GM18951 (cell line): ENCODE data around the gene EIF4E2.

Experiments used
- POLR2A ChIP-seq: IDR thresholded peaks from 4 replicates; pipeline ENCODE4 v1.6.1; 2011; ENCODE audit warnings: mild to moderate bottlenecking; ENCODE audit not compliant: insufficient read length, insufficient read depth; ENCODE audit errors: extremely low read depth
- in situ Hi-C: fragments of 300-500 bp; cut with MboI; formaldehyde crosslinking; loops from one replicate; pipeline ENCODE4 v1.12.0; 2022; ENCODE audit warnings: low sequenced_read_pairs, mixed read lengths, inconsistent platforms; ENCODE audit not compliant: unreplicated experiment

Gene EIF4E2

DNA sequence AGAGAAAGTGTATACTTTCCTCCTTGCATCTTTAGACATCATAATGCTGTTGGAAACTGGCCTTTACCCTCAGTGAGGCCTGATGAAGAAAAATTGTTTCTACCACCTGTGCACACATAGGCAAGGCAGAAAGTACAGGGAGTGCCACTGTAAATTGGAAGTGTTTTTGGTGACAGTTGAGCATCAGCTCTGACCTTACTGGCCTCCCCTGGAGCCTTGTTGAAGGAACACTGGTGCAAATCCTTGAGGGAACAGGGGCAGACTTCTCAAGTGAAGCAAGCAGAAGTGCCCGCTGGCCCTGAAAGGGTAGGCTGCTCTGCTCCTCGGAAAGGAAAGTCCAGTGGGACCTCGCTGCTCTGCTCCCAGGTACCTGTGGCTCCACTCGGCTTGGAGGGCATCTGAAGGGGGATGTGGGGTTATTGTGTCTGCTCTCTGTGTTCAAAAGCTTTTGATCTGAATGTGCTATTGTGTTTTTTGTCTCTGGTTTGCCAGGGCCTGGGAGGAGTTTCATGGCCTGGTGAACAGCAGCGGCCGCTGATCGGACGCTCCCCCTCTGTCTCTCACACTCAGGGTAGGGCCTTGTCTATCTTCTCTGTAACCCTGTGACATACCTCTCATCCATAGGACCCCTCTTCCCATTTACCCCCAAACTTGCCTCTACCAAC, 23.4 kb downstream of the EIF4E2 start:
- TF ChIP-seq POLR2A, result no peak
- in situ Hi-C loops, result no loop called here

DNA sequence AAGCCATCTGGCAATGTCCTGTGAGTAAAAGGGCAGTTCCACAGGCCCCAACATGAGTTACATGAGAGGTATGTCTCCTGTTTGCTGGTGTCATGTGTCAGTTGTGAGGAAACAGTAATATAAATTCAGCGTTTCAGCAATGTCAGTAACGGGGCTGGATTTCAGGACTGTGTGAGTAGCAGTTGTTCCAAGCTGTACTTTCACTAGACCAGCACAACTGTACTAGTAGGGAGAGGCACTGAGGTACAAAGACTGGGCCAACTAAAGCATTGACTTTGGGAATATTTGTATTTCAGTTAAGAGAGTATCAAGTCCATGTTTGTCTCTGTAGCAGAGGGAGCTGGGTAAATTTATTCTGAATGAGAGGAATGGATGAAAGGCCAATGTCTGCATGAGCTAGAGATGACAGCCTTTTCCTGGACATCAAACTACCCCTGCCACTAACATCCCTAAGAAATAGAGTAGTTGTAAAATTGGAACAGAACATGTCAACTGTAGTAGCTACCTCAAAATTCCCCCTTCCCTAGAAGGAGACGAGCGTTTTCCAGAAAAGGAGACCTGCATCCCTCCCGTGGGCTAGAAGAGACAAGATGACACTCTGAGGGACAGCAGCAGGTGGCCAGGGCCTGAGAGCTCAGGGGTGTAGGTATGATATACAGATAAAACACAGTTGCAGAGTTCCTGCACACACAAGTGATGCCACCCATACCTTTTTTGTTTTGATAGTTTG, 24.4 kb downstream of the EIF4E2 start:
- in situ Hi-C loops, result no loop called here
- TF ChIP-seq POLR2A, result no peak

DNA sequence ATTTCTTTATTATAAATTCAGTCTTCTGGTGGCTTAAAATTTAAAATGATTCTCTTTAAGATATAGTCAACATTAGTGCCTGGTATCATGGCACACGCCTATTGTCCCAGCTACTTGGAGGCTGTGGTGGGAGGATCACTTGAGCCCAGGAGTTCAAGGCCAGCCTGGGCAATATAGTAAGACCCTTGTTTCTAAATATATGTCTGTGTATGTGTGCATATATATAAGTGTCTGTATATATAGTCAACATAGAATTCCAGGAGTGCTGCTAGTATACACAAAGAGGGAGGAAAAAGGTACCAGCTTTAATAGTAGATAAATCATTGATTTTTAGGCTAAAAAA, 24.9 kb downstream of the EIF4E2 start:
- in situ Hi-C loops, result no loop called here
- TF ChIP-seq POLR2A, result no peak

DNA sequence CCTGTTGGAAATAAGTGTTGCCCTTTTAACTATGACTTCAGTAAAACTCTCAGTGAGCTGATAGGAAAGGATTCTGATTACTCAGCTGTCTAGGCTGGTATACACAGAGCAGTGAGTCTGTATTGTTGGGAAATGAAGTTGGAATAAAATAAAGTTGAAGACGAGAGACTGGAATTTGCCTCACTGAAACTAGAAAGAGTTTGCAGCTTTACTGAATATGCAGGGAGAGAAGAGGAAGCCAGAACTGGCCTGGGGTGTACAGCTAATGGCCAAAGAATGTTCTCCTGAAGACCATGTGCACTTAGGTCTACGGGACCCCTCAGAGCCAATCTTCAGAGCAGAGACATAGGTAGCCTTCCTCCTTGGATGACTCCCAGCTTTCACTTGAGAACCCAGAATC, 26.5 kb downstream of the EIF4E2 start:
- in situ Hi-C loops, result no loop called here
- no peak for TF ChIP-seq POLR2A

DNA sequence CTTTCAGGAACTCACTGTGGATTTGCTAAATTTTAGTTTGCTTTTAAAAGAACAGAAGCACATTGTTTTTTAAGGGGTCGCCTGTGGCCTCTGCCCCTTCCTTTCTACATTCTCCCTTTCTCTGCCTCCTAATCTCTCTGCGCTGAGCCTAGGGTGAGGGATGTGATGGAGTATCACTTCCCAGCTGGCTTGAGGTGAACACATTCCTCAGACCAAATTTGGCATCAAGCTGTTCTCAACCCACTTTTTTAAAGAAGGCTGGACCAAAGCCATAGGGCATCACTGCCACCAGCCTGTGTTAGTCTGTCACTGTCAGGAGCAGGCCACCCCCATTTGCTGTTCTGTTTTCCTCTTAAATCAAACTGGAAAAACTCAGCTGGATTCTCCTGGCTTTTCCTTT, 27.4 kb downstream of the EIF4E2 start:
- in situ Hi-C loops, result no loop called here

DNA sequence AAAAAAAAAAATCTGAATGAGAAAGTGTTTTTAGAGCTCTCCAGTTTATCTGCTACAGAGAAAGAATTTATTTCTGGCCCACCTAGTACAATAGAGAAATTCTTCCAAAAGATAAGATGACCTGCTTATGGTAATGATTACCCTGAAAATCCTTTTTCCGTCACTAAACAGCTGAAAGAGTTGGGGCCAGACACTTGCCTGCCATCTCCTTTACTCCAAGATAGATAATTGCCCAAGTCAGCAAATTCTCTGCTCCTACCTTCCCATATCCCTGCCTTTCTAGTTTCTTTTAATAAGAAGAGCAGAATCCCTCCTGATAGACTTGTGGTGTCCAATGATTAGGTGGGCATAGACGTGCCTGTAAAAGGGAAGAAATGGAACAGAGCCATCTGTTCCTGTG, 28.1 kb downstream of the EIF4E2 start:
- in situ Hi-C loops, result no loop called here
- no peak for TF ChIP-seq POLR2A

More for the DNA sequence above, 27.4 kb downstream of the EIF4E2 start:
- TF ChIP-seq POLR2A, result no peak

DNA sequence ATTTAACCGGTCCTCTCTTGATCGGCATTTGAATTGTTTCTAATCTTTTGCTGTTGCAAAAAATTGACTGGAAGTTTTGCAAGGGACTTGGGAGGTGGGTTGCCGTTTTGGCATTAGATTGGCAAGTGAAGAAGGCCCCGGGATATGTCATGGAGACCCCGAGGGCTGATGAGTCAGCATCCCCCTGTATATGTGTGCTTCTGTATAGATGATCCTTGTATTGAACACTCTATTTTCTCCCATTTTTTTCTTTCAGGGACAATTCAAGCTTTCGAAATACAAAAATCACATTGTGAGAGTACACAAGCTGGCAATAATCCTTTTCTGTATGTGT, 30.1 kb downstream of the EIF4E2 start:
- in situ Hi-C loops, result no loop called here
- TF ChIP-seq POLR2A, result no peak

DNA sequence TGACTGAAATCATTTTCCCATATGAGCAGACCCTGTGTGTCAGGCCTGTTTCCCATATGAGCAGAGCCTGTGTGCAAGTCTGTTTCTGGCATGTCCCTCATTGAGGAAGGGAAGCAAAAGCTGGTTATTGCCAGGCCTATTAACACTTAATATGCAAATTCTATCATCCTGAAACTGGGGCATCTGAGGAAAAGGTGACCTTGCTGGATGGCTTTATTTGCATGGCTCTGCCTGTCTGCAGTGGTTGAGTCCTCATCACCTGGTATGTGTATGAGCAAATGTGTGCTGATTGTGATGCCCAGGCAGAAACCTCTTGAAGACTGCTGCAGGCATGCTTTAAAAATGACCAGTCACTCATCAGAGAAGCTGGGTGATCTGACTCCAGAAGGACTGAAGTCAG, 31.2 kb downstream of the EIF4E2 start:
- no peak for TF ChIP-seq POLR2A

DNA sequence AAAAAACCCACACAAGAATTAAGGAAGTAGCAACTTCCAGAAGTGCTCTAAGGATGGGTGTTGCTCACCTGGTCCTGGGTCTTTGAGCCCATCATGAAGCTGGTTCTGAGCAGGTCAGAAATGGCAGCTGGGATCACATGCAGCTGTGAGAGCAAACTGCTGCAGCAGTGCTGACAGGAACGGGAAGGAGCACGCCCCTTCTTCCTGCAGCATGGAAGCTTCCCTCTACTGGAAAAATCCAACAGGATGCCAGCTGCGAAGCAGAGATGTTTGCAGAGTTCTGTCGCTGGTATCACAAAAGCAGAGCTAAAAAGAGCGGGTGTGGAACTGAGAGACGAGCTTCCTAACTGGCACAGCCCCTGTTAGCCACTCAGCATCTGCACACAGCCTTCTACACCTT, 33.7 kb downstream of the EIF4E2 start:
- TF ChIP-seq POLR2A, result no peak
- in situ Hi-C loops, result no loop called here

More for the DNA sequence above, 31.2 kb downstream of the EIF4E2 start:
- in situ Hi-C loops, result no loop called here

DNA sequence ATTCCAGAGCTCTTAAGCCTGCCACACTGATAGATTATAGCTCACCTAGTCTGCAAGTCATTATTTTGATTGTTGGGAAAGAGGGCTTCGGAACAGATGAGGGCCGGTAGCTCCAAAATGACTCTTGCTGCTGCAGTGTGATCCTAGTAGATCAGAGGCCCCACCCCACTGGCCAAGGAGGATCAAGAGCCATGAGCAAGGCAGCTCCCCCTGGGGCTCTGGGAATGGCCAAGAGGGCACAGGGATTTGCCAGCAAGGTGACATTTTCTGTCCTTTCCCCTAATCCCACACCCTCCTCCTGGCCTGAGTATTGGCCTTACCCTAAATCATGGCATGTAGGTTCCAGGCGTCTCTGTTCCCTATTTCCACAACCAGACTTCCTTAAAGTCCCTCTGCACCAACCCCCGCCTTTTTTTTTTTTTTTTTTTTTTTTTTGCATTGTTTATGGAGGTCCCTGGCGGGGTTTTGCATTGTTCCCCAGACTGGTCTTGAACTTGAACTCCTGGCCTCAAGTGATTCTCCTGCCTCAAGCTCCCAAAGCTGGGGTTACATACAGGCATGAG, 36.5 kb downstream of the EIF4E2 start:
- TF ChIP-seq POLR2A, result no peak
- in situ Hi-C loops, result no loop called here

DNA sequence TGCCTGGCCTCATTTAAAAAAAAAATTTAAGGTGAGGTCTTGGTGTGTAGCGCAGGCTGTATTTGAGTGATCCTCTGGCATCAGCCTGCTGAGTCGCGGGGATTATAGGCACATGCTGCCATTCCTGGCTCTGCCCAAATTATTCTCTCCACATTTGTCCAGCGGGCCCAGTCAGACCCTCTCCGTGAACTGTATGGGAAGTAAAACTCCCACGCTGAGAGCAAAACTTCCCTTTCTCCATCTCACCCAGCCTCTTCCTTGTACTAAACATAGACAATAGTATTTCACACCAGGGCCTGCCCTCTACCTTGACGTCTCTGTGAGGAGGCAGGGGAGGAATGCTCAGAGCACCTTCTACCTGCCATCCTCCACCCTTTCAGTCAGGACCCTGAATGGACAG, 37.0 kb downstream of the EIF4E2 start:
- in situ Hi-C loops, result no loop called here
- no peak for TF ChIP-seq POLR2A

DNA sequence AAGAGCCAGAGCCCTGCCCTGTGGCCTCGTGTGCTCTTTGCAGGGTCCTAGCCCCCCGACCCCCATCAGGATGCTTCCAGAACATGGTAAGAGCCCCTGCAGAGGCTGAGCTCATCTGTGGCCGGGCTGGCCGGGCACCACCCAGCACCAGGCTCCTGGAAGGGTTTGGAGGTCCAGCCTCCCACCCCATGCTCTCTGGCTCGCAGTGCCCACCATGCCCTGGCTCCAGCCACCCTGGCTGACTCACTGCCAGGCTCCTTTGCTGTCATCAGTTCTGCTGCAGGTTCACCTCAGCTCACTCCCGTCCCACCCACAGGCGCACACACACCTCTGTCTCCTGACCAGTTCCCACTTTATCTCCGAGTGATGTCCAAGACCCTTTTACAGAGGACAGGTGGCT, 37.5 kb downstream of the EIF4E2 start:
- TF ChIP-seq POLR2A, result no peak
- in situ Hi-C loops, result no loop called here

DNA sequence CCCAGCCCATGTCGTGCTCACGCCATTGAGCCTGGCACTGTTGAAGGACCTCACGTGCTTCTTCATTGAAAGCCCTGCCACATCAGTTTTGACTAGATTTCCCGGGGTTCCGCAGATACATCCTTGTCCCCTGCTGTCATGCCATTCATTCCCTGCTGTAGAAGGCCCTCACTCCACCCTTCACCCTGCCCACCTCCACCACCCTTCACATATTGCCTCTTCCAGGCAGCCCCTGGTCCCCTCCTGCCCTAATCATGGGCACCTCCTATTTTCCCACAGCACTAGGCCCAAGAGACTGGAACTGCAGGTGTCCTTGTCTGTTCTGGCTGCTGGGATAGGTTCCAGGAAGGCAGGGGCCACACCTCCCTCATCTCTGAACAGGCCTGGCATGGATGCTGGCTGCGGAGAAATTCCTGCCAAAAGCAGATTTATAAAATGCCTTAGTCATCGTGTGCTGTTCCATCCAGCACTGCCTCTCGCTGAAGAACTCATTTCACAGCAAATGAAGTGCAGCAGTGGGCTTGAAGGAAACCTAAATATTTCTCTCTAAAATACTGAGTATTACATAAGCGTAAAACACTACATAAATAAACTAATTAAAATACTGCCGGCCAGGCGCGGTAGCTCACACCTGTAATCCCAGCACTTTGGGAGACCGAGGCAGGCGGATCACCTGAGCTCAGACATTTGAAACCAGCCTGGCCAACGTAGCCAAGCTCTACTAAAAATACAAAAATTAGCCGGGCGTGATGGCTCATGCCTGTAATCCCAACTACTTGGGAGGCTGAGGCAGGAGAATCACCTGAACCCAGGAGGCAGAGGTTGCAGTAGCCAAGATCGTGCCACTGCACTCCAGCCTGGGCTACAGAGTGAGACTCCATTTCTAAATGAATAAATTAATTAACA, 38.4 kb downstream of the EIF4E2 start:
- in situ Hi-C loops, result no loop called here
- no peak for TF ChIP-seq POLR2A

DNA sequence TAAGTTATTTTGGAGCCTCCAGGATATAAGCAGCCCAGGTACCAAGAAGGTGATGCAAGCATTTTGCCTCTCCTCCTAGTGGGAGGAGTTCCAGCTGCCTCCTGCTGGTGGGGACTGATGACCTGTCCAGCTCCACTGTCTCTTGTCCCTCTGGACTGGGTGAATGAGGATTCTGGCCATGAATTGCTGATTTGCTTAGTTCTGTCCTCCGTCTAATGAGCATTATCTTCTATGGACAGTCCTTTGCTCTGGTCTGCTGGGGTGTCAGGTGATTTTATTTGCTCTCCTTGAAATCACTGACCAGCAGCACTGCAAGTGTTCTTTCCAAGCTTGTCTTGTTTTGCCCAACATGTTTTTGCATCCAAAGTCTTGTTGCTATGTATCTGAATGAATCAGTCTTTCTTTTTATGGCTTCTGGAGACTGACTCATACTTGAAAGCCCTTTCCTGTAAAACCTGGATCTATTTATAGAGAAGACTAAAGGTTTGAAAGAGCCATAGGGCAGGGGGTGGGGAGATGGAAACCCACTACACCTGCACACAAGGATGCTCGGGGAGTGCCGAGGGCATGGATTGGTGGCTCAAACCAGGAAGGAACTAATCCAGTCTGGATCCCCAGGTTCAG, 42.4 kb downstream of the EIF4E2 start:
- in situ Hi-C loops, result no loop called here
- no peak for TF ChIP-seq POLR2A
